Fibroblast of skin of left quadriceps (primary cell): Measurements from ENCODE around the gene FYB2.
"Not testable (repeated sequence)": the region's sequence is repeated elsewhere in the genome, so short reads cannot be mapped to it uniquely, and the experiment has no call there.

ENCODE experiments used
- DNase-seq, 2 experiments: peaks; one replicate each; pipeline ENCODE4 v3.0.0-alpha.2; 2013; ENCODE audit warnings: low read depth in 2 of 2

The FYB2 gene

GRCh38 chr1:56797065-56797685 is 22.0 kb downstream of the FYB2 start:
- DNase-seq = no peak

GRCh38 chr1:56795870-56796269 is 23.3 kb downstream of the FYB2 start:
- DNase-seq = no peak

GRCh38 chr1:56790036-56790435 is 29.2 kb downstream of the FYB2 start:
- DNase-seq = no peak

GRCh38 chr1:56788588-56788987 is 30.6 kb downstream of the FYB2 start:
- DNase-seq = no peak

GRCh38 chr1:56788102-56788501 is 31.1 kb downstream of the FYB2 start:
- no peak for DNase-seq

- no peak for DNase-seq
Measured at GRCh38 chr1:56787330-56787729, 31.9 kb downstream of the FYB2 start.

- no peak for DNase-seq
Measured at GRCh38 chr1:56782773-56783172, 36.4 kb downstream of the FYB2 start.

GRCh38 chr1:56780826-56781225 is 38.4 kb downstream of the FYB2 start:
- no peak for DNase-seq

- no peak for DNase-seq
Measured at GRCh38 chr1:56780128-56780750, 39.0 kb downstream of the FYB2 start.

- DNase-seq = no peak
Measured at GRCh38 chr1:56777972-56778371, 41.2 kb downstream of the FYB2 start.

- not testable (repeated sequence) for DNase-seq
Measured at GRCh38 chr1:56774732-56775131, 44.5 kb downstream of the FYB2 start.

- DNase-seq = no peak
Measured at GRCh38 chr1:56774067-56774609, 45.1 kb downstream of the FYB2 start.

GRCh38 chr1:56773341-56774066 is 45.7 kb downstream of the FYB2 start:
- no peak for DNase-seq

GRCh38 chr1:56771717-56772116 is 47.5 kb downstream of the FYB2 start:
- no peak for DNase-seq

- no peak for DNase-seq
Measured at GRCh38 chr1:56758794-56759193, 60.4 kb downstream of the FYB2 start.

- no peak for DNase-seq
Measured at GRCh38 chr1:56758135-56758534, 61.1 kb downstream of the FYB2 start.

GRCh38 chr1:56755911-56756310 is 63.3 kb downstream of the FYB2 start:
- DNase-seq = no peak

- DNase-seq = no peak
Measured at GRCh38 chr1:56754708-56755479, 64.3 kb downstream of the FYB2 start.

- DNase-seq = no peak
Measured at GRCh38 chr1:56745231-56745630, 74.0 kb downstream of the FYB2 start.

- DNase-seq = no peak
Measured at GRCh38 chr1:56728964-56729363, 90.2 kb downstream of the FYB2 start.

GRCh38 chr1:56726706-56727105 is 92.5 kb downstream of the FYB2 start:
- no peak for DNase-seq

GRCh38 chr1:56719171-56719570 is 100.0 kb downstream of the FYB2 start:
- DNase-seq = no peak
